HAP-1 (cell line): ENCODE data around the gene MTA1.

Experiments
- DNase-seq, 2 experiments: peaks; one replicate each; pipeline ENCODE4 v3.0.0-alpha.2; 2016 to 2020; ENCODE audit warnings: low spot score in 2 of 2
- H3K27me3 ChIP-seq: fragments of 250-450 bp; sonication (Bioruptor Pico); 2 replicates; pipeline ENCODE4 v1.5.1; 2020; ENCODE audit warnings: low read depth, mild to moderate bottlenecking, moderate library complexity
- H3K36me3 ChIP-seq: fragments of 250-450 bp; sonication (Bioruptor Pico); replicated peaks from 2 replicates; pipeline ENCODE4 v1.5.1; 2020; ENCODE audit warnings: mild to moderate bottlenecking
- H3K4me1 ChIP-seq: fragments of 250-450 bp; sonication (Bioruptor Pico); 2 replicates; pipeline ENCODE4 v1.5.1; 2020; ENCODE audit warnings: mild to moderate bottlenecking
- H3K4me3 ChIP-seq: fragments of 250-450 bp; sonication (Bioruptor Pico); 2 replicates; pipeline ENCODE4 v1.5.1; 2020; ENCODE audit warnings: mild to moderate bottlenecking, moderate library complexity
- H3K9me3 ChIP-seq: fragments of 250-450 bp; sonication (Bioruptor Pico); 2 replicates; pipeline ENCODE4 v1.5.1; 2020; ENCODE audit warnings: mild to moderate bottlenecking, moderate library complexity
- in situ Hi-C: fragments of 300-500 bp; cut with MboI; formaldehyde crosslinking; loops from 3 replicates; pipeline ENCODE4 v1.14.3; 2020; ENCODE audit warnings: low sequenced_read_pairs, inconsistent platforms, mixed read lengths

The MTA1 gene

DNA sequence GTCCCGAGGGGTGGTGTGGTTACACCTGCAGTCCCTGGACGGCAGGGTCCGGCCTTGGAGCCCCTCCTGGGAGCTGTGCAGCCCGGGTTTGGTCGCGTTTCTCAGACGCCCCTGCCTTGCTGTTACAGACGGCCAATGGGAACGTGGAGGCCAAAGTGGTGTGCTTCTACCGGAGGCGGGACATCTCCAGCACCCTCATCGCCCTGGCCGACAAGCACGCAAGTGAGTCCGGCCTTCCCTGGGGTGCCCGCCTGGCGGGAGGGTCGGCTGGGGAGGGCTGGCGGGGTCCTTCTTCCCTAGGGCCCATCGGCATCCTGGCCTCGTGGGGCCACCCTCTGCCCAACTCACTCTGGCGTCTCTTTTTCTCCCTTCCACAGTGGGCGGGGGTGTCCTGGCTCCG lies 25.7 kb downstream of the MTA1 start:
- DNase-seq: no peak
- no peaks in the 10 kb centered on the region for H3K9me3 ChIP-seq
- in situ Hi-C loops: no loop called here
- peaks cover 29% of the 10 kb centered on the region for H3K36me3 ChIP-seq
- no peak overlapping the region for H3K4me3 ChIP-seq
- no peaks in the 10 kb centered on the region for H3K27me3 ChIP-seq
- no peaks in the 10 kb centered on the region for H3K4me1 ChIP-seq

DNA sequence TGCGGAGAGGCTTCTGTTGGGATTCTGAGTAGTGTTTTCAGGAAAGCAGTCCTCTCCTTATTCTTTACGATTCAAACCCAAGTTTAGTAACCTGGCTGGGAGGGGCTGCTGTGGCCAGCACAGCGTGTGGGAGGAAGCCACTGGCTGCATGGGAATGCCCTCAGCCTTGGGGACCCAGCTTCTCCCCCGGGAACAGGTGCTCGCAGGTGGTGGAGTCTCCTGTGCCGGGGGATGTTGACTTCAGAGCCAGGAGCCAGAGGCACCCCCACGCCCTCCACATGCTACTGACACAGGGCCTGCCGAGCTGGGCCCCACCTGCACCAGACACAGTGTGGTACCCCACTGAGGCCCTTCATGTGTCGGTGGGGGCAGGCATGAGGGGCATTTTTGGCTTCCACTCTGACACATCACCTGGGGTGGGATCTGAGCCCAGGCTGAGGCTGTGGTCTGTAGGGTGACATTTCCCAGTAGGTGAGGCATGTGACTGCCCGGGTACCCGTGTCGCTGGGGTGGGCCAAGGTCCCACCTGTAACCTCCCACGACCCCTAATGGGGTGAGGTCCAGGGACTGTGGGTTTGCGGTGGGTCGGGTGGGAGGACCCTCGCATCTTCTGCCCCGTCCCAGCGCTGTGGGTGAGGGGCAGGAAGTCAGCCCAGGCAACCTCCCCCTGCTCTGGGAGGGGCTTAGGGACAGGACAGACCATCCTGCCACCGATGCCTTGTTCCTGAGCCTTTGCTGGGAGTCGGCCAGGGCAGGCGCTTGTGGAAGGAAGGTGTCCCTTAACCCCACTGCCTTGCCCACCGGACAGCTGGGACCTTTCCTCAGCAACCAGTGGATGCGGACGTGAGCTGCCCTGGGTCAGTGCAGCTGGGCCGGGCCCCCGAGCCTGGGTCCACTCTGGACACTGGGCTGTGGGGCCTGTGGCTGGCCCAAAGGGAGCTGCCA lies 26.5 kb downstream of the MTA1 start:
- no peaks in the 10 kb centered on the region for H3K27me3 ChIP-seq
- H3K36me3 ChIP-seq: peaks cover 38% of the 10 kb centered on the region
- DNase-seq: no peak
- no peak overlapping the region for H3K4me3 ChIP-seq
- in situ Hi-C loops: no loop called here
- no peaks in the 10 kb centered on the region for H3K9me3 ChIP-seq
- H3K4me1 ChIP-seq: no peaks in the 10 kb centered on the region

DNA sequence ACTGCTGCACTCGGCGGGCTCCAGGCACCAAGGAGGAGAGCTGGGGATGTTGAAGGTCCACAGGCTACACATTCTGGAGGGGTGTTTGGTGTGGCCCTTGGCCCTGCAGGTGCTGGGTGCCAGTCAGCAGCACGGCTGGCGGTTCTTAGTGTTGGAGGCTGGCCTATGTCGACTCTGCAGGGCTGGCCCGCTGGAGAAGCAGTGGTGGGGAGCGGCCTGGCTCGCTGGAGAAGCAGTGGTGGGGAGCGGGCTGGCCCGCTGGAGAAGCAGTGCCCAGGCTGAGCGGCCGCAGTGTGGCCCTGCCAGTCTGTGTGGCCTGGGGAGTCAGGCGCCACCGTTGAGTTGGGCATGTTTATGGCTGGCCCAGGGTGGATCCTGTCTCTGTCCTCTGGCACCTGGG lies 27.3 kb downstream of the MTA1 start:
- Histone ChIP-seq H3K4me1 (no peaks in the 10 kb centered on the region), H3K27me3 (no peaks in the 10 kb centered on the region)
- in situ Hi-C loops: no loop called here

DNA sequence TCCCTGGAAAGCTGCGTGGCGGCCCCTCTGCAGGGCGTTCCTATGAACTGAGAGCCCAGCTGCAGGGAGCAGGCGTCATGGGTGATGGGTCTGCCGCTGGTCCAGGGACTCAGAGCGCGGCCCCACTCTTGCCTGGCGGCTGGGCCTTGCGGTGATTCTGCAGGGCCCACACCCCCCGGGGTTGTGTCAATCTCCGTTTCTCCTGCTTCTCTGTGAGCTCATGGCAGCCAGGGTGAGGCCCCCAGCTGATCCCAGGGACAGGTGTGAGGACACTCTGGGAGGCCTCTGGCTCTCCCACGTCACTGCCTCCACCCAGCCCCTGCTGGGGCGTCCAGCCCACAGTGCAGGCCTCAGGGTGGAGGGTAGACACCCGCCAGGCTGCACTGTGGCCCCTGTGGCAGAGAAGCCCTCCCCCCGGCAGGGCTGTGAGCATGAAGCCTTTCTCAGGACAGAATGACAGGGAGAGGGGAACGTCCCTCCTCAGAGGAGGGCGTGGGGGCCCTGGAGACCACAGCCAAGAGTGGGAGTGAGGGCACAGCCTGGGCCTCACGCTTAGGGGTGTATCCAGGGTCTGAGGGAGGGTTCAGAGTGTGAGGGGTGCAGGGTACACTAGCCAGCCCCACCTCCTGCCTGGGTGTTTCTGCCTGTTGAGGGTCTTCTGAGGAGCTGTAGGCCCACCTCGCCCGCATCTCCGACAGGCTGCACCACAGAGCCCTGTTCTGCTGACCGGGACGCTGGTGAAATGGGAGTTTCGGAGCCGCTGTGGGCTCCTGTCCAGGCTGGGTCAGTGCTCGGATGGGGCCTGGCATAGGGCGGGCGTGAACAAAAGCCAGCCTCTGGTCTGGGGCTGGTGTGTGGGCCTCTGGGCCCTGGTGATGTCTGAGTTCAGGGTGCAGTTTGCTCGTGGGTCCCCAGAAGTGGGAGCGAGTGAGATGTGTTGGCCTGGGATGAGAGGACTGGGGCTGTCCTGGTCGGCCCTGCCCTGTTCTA lies 28.3 kb downstream of the MTA1 start:
- peaks cover 48% of the 10 kb centered on the region for H3K36me3 ChIP-seq
- DNase-seq: no peak
- no peaks in the 10 kb centered on the region for H3K27me3 ChIP-seq
- no peaks in the 10 kb centered on the region for H3K4me1 ChIP-seq
- no peaks in the 10 kb centered on the region for H3K9me3 ChIP-seq
- H3K4me3 ChIP-seq: no peak overlapping the region
- in situ Hi-C loops: no loop called here

More for the DNA sequence above, 27.3 kb downstream of the MTA1 start:
- peaks cover 43% of the 10 kb centered on the region for H3K36me3 ChIP-seq
- H3K9me3 ChIP-seq: no peaks in the 10 kb centered on the region
- no peak for DNase-seq
- no peak overlapping the region for H3K4me3 ChIP-seq

DNA sequence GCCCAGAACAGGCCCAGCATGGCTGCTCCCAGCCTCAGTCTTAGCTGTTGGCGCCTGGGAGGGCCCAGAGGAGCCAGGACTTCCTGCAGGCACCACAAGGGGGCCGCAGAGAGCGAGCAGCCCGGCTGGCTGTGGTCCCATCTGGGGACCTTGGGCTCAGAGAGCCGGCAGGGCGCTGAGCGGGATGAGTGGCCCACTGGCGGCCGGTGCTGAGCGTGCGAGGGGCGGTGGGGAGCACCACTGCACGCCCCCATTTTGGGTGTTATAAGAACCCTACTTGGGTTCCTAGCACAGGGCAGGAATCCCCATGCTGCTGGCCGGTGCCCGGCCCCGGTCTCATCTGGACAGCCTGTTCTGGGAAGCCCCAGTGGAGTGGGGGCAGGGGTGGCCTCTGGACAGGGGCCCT lies 29.1 kb downstream of the MTA1 start:
- H3K36me3 ChIP-seq: peaks cover 47% of the 10 kb centered on the region
- DNase-seq: peak in 1 of 2 experiments; percentile 77
- no peaks in the 10 kb centered on the region for H3K27me3 ChIP-seq
- H3K4me3 ChIP-seq: no peak overlapping the region
- no peaks in the 10 kb centered on the region for H3K9me3 ChIP-seq
- no peaks in the 10 kb centered on the region for H3K4me1 ChIP-seq
- in situ Hi-C loops: no loop called here

DNA sequence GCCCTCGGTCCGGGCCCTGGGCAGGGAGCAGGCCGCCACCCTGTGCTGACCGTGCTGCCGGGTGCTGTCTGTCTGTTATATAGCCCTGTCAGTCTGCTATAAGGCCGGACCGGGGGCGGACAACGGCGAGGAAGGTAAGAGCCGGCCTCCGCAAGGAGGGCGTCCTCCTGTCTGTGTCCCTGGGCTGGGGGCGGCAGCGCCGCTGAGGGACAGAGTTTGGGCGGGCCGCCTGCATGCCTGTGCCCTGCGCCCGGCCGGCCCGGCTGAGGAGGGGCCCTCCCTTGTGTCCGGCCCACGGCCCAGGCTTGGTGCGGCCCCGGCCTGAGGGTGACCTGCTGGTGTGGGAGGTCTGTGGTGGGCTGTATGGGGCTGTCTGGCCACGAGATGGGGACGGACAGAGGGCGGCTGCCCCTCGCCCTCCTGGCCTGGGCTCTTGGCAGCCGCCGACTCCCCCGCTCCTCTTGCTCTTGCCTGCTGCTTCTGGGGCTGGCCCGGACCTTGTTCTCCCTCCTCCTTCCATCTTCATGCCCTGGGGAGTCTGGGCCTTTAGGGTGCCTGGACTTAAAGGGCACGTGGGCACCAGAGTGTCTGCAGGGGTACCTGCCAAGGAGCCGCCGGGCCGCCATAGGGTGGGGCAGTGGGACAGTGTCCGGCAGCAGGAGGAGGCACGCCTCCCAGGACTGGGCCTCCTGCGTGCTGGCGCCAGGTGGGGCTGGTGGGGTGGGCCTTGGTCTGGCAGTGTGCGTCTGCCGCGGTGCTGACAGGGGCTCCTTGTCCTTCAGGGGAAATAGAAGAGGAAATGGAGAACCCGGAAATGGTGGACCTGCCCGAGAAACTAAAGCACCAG lies 29.9 kb downstream of the MTA1 start:
- H3K27me3 ChIP-seq: no peaks in the 10 kb centered on the region
- no peak for DNase-seq
- no peaks in the 10 kb centered on the region for H3K4me1 ChIP-seq
- H3K4me3 ChIP-seq: no peak overlapping the region
- in situ Hi-C loops: no loop called here
- H3K9me3 ChIP-seq: no peaks in the 10 kb centered on the region
- H3K36me3 ChIP-seq: peaks cover 55% of the 10 kb centered on the region

DNA sequence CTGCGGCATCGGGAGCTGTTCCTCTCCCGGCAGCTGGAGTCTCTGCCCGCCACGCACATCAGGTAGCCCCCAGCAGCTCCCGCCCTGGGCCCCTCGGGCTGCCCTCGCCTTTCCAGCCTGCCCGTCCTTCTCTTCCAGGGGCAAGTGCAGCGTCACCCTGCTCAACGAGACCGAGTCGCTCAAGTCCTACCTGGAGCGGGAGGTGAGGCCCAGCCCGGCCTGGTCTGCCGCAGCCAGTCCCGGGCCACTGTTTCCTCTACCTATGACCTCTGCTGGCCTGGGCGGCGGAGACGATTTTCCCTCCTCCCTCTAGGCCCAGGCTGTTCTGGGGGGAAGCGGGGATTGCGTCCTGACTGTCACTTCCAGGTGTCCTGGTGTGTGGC lies 30.5 kb downstream of the MTA1 start:
- Histone ChIP-seq H3K4me3 (no peak overlapping the region), H3K4me1 (no peaks in the 10 kb centered on the region), H3K27me3 (no peaks in the 10 kb centered on the region), H3K9me3 (no peaks in the 10 kb centered on the region), H3K36me3 (peaks cover 61% of the 10 kb centered on the region)
- in situ Hi-C loops: no loop called here
- no peak for DNase-seq

DNA sequence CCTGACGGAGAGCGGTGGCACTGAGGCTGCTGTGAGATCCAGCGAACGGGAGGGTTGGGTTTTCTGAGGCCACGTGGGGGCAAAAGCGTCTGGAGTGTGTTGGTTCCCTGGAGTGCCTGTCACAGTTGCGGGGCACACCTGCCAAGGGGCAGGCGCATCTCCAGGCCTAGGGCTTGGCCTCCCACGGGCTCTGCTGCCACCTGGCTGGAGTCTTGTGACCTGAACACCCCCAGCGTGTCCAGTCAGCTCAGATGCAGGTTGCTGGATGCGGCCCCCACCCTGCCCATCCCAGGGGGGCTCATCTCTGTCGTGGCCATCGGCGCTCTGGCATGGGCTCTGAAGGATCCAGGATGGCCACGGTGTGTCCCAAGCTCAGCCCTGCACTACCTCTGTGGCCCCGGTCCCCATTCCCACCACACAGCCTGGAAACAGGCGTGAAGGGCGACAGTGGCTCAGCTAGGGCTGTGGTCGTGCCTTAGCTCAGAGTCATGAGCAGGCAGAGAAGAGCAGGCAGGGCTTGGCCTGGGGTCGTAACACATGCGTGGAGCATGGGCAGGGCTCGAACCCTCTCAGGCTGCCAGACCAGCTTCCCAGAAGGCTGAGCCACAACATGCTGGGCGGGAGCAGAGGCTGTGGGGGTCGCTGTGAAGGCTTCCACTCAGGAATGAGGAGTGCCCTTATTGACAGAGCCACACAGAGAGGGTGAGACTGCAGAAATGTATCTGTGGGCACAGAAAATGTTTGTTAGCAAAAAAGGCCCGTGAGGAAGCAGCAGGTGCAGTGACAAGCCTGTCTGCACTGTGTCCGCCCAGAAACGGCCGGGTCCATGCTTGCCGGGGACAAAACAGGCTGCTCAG lies 31.5 kb downstream of the MTA1 start:
- peaks cover 67% of the 10 kb centered on the region for H3K36me3 ChIP-seq

DNA sequence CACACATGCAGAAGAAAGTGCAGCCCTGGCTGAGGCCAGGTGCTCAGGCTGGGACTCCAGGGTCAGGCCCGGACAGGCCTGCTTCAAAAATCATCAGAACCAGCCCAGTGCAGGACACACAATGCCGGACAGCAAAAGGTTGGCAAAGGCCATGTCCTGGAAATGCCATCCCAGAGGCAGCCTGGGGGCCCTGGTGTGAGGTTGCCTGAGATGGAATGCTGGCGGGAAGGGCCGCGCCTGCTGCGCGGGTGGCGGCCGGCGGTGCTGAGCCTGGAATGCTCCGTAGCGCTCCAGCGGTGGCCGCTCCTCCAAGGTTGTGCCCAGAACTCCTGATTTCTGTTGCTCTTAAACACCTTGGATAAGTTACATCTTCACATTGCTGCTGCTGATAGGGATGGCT lies 33.3 kb downstream of the MTA1 start:
- no peaks in the 10 kb centered on the region for H3K9me3 ChIP-seq
- H3K4me1 ChIP-seq: no peaks in the 10 kb centered on the region
- in situ Hi-C loops: no loop called here
- no peak for DNase-seq
- H3K27me3 ChIP-seq: no peaks in the 10 kb centered on the region
- peaks cover 80% of the 10 kb centered on the region for H3K36me3 ChIP-seq
- H3K4me3 ChIP-seq: no peak overlapping the region

More for the DNA sequence above, 31.5 kb downstream of the MTA1 start:
- no peak for DNase-seq
- no peaks in the 10 kb centered on the region for H3K9me3 ChIP-seq
- no peaks in the 10 kb centered on the region for H3K27me3 ChIP-seq
- in situ Hi-C loops: no loop called here
- no peaks in the 10 kb centered on the region for H3K4me1 ChIP-seq
- no peak overlapping the region for H3K4me3 ChIP-seq

DNA sequence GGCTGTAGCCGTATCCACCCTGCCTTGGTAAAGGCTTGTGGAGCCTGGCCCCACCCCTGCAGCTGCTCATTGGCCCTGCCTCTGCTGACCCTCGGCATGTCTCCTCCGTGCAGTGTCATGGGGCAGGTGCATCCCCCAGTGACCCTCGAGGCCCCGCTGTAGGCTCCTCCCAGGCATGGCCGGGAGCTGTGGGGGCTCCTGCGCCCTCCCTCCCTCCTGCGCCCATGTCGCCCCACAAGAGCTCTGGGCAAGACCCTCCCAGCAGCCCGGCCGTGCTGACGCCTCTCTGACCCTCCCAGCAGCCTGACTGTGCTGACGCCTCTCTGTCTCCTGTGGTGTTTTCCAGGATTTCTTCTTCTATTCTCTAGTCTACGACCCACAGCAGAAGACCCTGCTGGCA lies 34.2 kb downstream of the MTA1 start:
- no peaks in the 10 kb centered on the region for H3K9me3 ChIP-seq
- no peaks in the 10 kb centered on the region for H3K4me1 ChIP-seq
- H3K27me3 ChIP-seq: no peaks in the 10 kb centered on the region
- peaks cover 81% of the 10 kb centered on the region for H3K36me3 ChIP-seq
- H3K4me3 ChIP-seq: no peak overlapping the region
- no peak for DNase-seq
- in situ Hi-C loops: no loop called here

DNA sequence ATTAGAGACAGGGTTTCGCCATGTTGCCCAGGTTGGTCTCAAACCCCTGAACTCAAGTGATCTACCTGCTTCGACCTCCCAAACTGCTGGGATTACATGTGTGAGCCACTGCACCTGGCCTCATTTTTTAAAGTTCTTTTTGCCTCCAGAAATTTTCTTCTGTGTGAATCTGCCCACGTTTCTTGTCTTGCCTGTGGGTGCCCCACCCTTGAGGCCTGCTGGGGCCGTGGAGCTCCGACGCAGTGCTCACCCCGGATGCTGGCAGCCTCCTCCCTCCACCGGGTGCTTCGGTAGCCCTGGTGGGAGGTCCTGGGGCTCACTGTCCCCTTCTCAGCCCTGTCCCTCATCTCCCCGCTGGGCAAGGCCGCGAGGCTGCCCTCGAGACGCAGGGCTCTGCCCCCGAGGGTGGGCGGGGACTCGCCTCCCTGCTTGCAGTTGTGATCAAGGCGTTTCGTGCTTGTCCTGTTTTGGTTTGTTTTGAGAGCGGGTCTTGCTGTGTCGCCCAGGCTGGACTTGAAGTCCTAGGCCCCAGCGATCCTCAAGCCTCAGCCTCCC lies 35.5 kb downstream of the MTA1 start:
- Histone ChIP-seq H3K27me3 (no peaks in the 10 kb centered on the region), H3K9me3 (no peaks in the 10 kb centered on the region), H3K4me3 (no peak overlapping the region), H3K36me3 (peaks cover 71% of the 10 kb centered on the region), H3K4me1 (no peaks in the 10 kb centered on the region)
- in situ Hi-C loops: no loop called here
- DNase-seq: no peak
